Astrocyte (in vitro differentiated cells and primary cell): ENCODE data around the gene GNB1L. TPM values are rescaled to one million over a fixed set of nuclear protein-coding genes. Genes with fewer than 3 reads are reported as not detected.
A peak's percentile ranks its signal among the peaks of the same experiment; 100 is the strongest.

Experiments used
- DNase-seq: peaks from one replicate; pipeline ENCODE4 v3.0.0-alpha.2; 2010; ENCODE audit warnings: low read depth
- FAIRE-seq: peaks from 2 replicates; lab custom pipeline; 2011; peaks lifted over from hg19 to GRCh38; lab: Jason Lieb, UNC
- H2AFZ ChIP-seq: 2 replicates; pipeline ENCODE4 v1.6.0; 2012; ENCODE audit warnings: low read depth, low read length, inconsistent platforms
- H3K27ac ChIP-seq: 2 replicates; pipeline ENCODE4 v1.5.1; 2011; ENCODE audit warnings: low read depth, low read length, inconsistent platforms
- H3K27me3 ChIP-seq: 2 replicates; pipeline ENCODE4 v1.6.0; 2011; ENCODE audit warnings: low read length, inconsistent platforms; ENCODE audit not compliant: insufficient read depth
- H3K36me3 ChIP-seq: 2 replicates; pipeline ENCODE4 v1.5.1; 2011; ENCODE audit warnings: low read length, inconsistent platforms; ENCODE audit not compliant: insufficient read depth
- H3K4me1 ChIP-seq: 2 replicates; pipeline ENCODE4 v1.5.1; 2011; ENCODE audit warnings: low read length, inconsistent platforms; ENCODE audit not compliant: insufficient read depth
- H3K4me2 ChIP-seq: 2 replicates; pipeline ENCODE4 v1.6.0; 2012; ENCODE audit warnings: low read length, inconsistent platforms
- H3K4me3 ChIP-seq: 2 replicates; pipeline ENCODE4 v1.5.1; 2011; ENCODE audit warnings: low read depth, mild to moderate bottlenecking, low read length, inconsistent platforms; ENCODE audit not compliant: insufficient read depth
- H3K79me2 ChIP-seq: 2 replicates; pipeline ENCODE4 v1.6.0; 2012; ENCODE audit warnings: mild to moderate bottlenecking, low read length, inconsistent platforms; ENCODE audit not compliant: insufficient read depth
- H3K9ac ChIP-seq: 2 replicates; pipeline ENCODE4 v1.6.0; 2012; ENCODE audit warnings: mild to moderate bottlenecking, low read length, inconsistent platforms
- H3K9me3 ChIP-seq: 2 replicates; pipeline ENCODE4 v1.5.1; 2012; ENCODE audit warnings: low read depth, mild to moderate bottlenecking, low read length, inconsistent platforms; ENCODE audit not compliant: insufficient read depth
- H4K20me1 ChIP-seq: 2 replicates; pipeline ENCODE4 v1.6.0; 2012; ENCODE audit warnings: low read length, inconsistent platforms; ENCODE audit not compliant: insufficient read depth
- H3K27ac Mint-ChIP-seq: one replicate; pipeline ENCODE4 v1.8.0; 2021; ENCODE audit warnings: mild to moderate bottlenecking, mixed read lengths; ENCODE audit not compliant: unreplicated experiment
- H3K27me3 Mint-ChIP-seq: one replicate; pipeline ENCODE4 v1.8.0; 2021; ENCODE audit warnings: low read depth, mixed read lengths; ENCODE audit not compliant: unreplicated experiment
- H3K36me3 Mint-ChIP-seq: one replicate; pipeline ENCODE4 v1.8.0; 2021; ENCODE audit warnings: low read depth, mixed read lengths; ENCODE audit not compliant: unreplicated experiment
- H3K4me1 Mint-ChIP-seq: one replicate; pipeline ENCODE4 v1.8.0; 2021; ENCODE audit warnings: low read depth, mixed read lengths; ENCODE audit not compliant: unreplicated experiment
- H3K4me3 Mint-ChIP-seq: one replicate; pipeline ENCODE4 v1.8.0; 2021; ENCODE audit warnings: mild to moderate bottlenecking, moderate library complexity, mixed read lengths; ENCODE audit not compliant: unreplicated experiment
- H3K9me3 Mint-ChIP-seq: one replicate; pipeline ENCODE4 v1.8.0; 2021; ENCODE audit warnings: mild to moderate bottlenecking, mixed read lengths; ENCODE audit not compliant: unreplicated experiment
- EZH2 ChIP-seq: IDR thresholded peaks from 2 replicates; pipeline ENCODE4 v1.6.1; 2012; ENCODE audit warnings: mild to moderate bottlenecking, low read length, inconsistent platforms; ENCODE audit not compliant: insufficient read depth
- total RNA-seq: library from RNA; stranded (reverse); gene quantifications from 2 replicates; pipeline ENCODE4 v1.2.1, GENCODE V29; 2021
- TF ChIP-seq, protein P1 (sequence below): IDR thresholded peaks from 2 replicates; pipeline ENCODE4 v1.5.1; 2011; ENCODE audit warnings: low read depth, mild to moderate bottlenecking, inconsistent platforms, low read length, moderate library complexity; ENCODE audit not compliant: insufficient read depth

Gene GNB1L
- total RNA-seq, 1 donor from 2014 or later: 14.3 TPM

DNA sequence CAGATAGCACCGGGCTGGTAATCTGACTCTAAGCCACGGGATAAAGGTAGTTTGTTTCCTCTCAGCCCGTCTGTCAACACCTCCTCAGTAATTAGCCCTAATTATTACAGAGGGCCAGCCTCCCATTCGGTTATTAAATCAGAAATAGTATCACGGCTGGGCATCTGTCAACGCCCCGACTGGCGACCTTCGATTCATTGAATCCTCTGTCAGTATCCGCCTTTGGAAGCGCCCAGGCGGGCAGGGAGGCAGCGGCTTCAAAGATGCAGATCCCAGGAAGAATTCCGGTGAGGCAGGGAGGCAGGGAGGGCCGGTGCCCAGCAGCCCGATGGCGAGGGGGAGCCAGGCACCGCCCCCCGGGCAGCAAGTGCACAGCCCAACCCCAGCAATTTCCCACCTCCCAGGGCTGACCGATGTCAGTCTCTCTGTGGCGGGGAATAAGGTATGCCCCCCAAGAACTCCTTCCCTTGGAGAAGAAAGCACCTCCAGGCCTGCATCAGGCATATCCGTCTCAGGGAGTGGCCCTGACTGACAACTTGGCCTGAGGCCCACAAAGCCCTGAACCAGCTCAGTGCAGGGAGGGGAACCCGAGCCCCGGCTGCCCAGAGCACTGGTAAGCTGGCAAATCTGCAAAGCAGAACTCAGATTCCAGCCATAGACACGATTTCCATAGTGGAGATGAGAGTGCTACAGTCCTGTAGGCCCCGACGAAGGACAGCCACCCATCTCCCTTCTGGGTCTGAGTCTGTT, 11.4 kb downstream of the GNB1L start:
- FAIRE-seq: no peak
- peaks cover 6% of the 10 kb centered on the region for H3K4me1 Mint-ChIP-seq

DNA sequence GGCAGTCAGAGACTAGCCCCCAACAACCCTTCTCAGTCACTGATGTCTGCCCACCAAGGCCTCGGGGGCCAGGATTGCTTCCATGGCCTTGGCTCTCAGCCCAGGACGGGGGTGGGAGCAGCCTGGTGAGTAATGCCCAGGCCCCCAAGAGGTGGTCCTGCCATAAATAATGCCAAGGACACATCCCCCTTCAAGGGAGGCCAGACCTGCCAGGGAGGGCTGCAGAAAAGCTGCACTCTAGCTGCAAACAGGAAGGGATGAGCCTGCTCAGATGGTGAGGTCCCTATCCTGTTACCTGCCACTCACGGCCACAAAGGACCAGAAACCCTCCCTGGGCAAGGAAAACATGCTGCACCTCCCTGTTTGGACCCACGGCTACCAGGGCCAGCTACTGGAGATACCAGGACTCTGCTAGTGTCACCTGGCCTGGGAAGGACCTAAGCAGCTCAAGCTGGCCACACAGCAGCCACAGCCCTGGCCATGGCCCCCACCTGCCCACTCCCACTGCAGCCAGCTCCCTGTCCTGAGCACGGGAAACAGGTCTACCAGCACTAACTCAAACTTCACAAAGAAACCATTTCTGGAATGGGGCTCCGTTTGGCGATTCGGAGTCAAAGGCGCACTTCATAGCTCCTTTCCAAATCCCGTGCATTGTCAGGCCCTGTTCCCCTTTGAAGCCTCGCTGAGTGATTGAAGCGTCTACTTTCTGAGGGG, 12.1 kb downstream of the GNB1L start:
- Histone ChIP-seq H3K4me1 (peaks cover 13% of the 10 kb centered on the region), H2AFZ (no peak overlapping the region), H3K9me3 (no peaks in the 10 kb centered on the region), H3K27me3 (no peaks in the 10 kb centered on the region), H3K9ac (no peak overlapping the region), H4K20me1 (peaks cover 57% of the 10 kb centered on the region), H3K79me2 (peaks cover 5% of the 10 kb centered on the region), H3K4me2 (no peak overlapping the region), H3K36me3 (no peaks in the 10 kb centered on the region), H3K4me3 (no peak overlapping the region), H3K27ac (no peak overlapping the region)
- DNase-seq: no peak
- TF ChIP-seq, protein P1, sequence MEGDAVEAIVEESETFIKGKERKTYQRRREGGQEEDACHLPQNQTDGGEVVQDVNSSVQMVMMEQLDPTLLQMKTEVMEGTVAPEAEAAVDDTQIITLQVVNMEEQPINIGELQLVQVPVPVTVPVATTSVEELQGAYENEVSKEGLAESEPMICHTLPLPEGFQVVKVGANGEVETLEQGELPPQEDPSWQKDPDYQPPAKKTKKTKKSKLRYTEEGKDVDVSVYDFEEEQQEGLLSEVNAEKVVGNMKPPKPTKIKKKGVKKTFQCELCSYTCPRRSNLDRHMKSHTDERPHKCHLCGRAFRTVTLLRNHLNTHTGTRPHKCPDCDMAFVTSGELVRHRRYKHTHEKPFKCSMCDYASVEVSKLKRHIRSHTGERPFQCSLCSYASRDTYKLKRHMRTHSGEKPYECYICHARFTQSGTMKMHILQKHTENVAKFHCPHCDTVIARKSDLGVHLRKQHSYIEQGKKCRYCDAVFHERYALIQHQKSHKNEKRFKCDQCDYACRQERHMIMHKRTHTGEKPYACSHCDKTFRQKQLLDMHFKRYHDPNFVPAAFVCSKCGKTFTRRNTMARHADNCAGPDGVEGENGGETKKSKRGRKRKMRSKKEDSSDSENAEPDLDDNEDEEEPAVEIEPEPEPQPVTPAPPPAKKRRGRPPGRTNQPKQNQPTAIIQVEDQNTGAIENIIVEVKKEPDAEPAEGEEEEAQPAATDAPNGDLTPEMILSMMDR: no peak
- no peak for TF ChIP-seq EZH2
- Mint-ChIP-seq H3K9me3 (no peaks in the 10 kb centered on the region), H3K4me1 (peaks cover 6% of the 10 kb centered on the region), H3K27me3 (no peaks in the 10 kb centered on the region), H3K4me3 (no peak overlapping the region), H3K27ac (peak overlapping the region; percentile 38), H3K36me3 (no peaks in the 10 kb centered on the region)
- FAIRE-seq: no peak

More for the DNA sequence above, 11.4 kb downstream of the GNB1L start:
- Histone ChIP-seq H2AFZ (no peak overlapping the region), H3K4me3 (no peak overlapping the region), H3K27ac (no peak overlapping the region), H4K20me1 (peaks cover 64% of the 10 kb centered on the region), H3K79me2 (peaks cover 5% of the 10 kb centered on the region), H3K9me3 (no peaks in the 10 kb centered on the region), H3K9ac (no peak overlapping the region), H3K4me2 (no peak overlapping the region), H3K36me3 (no peaks in the 10 kb centered on the region), H3K4me1 (peaks cover 13% of the 10 kb centered on the region), H3K27me3 (no peaks in the 10 kb centered on the region)
- H3K36me3 Mint-ChIP-seq: no peaks in the 10 kb centered on the region
- no peak overlapping the region for H3K4me3 Mint-ChIP-seq
- no peaks in the 10 kb centered on the region for H3K9me3 Mint-ChIP-seq
- no peak for DNase-seq
- no peak overlapping the region for H3K27ac Mint-ChIP-seq
- H3K27me3 Mint-ChIP-seq: no peaks in the 10 kb centered on the region
- TF ChIP-seq, protein P1: no peak
- TF ChIP-seq EZH2: no peak
